Measurements from ENCODE around the gene AIF1.

Gene AIF1

DNA sequence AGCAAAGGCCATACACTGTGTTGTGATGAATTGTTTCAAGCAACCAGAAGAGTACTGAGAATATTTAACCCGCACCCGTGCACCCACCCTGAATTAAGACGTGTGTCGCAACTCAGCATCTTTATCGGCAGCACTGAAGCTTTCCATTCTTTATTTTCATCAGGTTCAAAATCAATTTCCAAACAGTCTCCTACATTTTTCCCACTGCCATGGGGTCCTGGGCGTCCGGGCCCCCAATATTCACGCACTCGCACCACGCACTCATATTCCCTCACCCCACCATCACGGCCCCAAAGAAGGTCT lies 34.6 kb upstream of the AIF1 start:
- TF ChIP-seq, protein P1, sequence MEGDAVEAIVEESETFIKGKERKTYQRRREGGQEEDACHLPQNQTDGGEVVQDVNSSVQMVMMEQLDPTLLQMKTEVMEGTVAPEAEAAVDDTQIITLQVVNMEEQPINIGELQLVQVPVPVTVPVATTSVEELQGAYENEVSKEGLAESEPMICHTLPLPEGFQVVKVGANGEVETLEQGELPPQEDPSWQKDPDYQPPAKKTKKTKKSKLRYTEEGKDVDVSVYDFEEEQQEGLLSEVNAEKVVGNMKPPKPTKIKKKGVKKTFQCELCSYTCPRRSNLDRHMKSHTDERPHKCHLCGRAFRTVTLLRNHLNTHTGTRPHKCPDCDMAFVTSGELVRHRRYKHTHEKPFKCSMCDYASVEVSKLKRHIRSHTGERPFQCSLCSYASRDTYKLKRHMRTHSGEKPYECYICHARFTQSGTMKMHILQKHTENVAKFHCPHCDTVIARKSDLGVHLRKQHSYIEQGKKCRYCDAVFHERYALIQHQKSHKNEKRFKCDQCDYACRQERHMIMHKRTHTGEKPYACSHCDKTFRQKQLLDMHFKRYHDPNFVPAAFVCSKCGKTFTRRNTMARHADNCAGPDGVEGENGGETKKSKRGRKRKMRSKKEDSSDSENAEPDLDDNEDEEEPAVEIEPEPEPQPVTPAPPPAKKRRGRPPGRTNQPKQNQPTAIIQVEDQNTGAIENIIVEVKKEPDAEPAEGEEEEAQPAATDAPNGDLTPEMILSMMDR (IDR thresholded peaks at IDR 0.05; ENCODE audit: low read depth, low read length): no peak

DNA sequence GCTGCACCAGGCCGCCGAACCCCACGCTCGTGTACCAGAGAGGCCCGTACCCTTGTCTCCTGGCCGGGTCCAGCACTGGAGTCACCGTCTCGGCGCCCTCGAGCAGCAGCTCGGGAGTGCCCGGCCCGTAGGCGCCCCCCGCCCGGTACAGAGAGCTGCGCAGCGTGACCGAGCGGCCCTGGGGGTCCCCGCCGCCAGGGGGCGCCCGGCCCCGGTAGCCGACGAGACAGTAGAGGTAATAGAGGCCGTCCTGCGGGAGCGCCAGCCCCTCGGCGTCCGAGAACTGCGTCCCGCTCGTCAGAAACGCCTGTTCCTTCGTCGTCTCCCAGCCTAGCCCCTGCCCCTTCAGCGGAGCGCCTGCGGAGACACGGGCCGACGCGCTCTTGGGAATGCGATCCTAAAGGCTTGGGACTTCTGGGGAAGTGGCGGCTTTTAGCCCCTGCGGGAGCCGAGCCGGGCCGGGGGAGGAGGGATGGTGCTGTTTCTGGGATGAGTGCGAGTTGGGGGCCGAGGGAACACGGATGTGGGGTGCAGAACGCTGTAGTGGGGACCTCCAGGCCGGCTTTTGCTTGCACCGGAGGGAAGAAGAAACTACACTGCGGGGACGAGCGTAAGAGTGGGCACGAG lies 34.1 kb upstream of the AIF1 start:
- TF ChIP-seq, protein P1 (IDR thresholded peaks at IDR 0.05; ENCODE audit: low read depth, low read length): peak; percentile 98
- no peaks in the 10 kb centered on the region for H3K27me3 ChIP-seq (ENCODE audit: insufficient read depth, low read depth, severe bottlenecking)
- peak; percentile 96 for DNase-seq
- H3K27ac ChIP-seq: peak overlapping the region; percentile 44
- no peaks in the 10 kb centered on the region for H3K36me3 ChIP-seq
- H3K9me3 ChIP-seq (ENCODE audit: severe bottlenecking): no peaks in the 10 kb centered on the region
- H3K4me3 ChIP-seq (ENCODE audit: low read depth, low read length): peak overlapping the region; percentile 76

More for the DNA sequence above, 34.6 kb upstream of the AIF1 start:
- H3K27me3 ChIP-seq (ENCODE audit: insufficient read depth, low read depth, severe bottlenecking): no peaks in the 10 kb centered on the region
- no peaks in the 10 kb centered on the region for H3K9me3 ChIP-seq (ENCODE audit: severe bottlenecking)
- H3K27ac ChIP-seq: no peak overlapping the region
- no peaks in the 10 kb centered on the region for H3K36me3 ChIP-seq
- DNase-seq: no peak
- H3K4me3 ChIP-seq (ENCODE audit: low read depth, low read length): peak overlapping the region; percentile 76

DNA sequence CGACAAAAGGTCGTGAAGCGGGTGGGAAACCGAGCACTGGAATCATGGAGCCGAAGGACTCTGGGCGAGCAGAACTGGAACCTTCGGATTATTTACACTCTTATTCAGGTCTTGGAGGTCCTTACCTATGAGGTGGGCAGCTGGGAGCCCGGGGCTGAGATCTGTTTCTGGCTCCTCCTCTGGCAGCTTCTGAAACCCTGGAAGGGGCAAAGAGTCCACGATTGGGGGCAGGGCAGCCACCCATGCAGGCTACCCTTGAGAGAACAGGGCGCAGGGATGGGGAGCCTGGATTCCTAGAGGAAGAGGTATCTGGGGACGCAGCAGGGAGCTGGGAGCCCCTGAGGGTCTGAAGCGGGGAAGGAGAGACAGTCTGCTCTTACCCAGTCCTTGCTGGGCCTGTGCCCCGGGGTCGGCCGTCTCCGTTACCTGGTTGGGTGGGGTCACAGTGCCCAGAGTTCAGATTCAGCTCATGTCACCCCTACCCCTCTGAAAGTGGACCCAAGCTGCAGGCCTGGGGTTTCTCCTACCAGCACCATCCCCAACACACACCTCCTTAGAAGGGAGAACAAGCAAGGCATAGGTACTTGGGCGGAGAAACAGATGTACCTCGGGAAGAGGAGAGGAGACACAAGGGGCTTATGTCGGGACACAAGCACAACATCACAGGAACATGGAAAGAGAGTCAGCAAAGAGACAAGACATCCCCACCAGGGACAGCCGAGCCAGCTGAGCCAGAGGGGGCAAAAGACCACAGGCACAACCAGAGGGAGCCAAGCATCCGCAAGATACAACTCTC lies 33.4 kb upstream of the AIF1 start:
- no peaks in the 10 kb centered on the region for H3K27me3 ChIP-seq (ENCODE audit: insufficient read depth, low read depth, severe bottlenecking)
- no peak for DNase-seq
- no peak overlapping the region; the same call in 1 of the 2 replicates for H3K27ac ChIP-seq
- TF ChIP-seq, protein P1 (IDR thresholded peaks at IDR 0.05; ENCODE audit: low read depth, low read length): no peak
- no peaks in the 10 kb centered on the region for H3K9me3 ChIP-seq (ENCODE audit: severe bottlenecking)
- H3K4me3 ChIP-seq (ENCODE audit: low read depth, low read length): peak overlapping the region; percentile 76
- H3K36me3 ChIP-seq: no peaks in the 10 kb centered on the region

DNA sequence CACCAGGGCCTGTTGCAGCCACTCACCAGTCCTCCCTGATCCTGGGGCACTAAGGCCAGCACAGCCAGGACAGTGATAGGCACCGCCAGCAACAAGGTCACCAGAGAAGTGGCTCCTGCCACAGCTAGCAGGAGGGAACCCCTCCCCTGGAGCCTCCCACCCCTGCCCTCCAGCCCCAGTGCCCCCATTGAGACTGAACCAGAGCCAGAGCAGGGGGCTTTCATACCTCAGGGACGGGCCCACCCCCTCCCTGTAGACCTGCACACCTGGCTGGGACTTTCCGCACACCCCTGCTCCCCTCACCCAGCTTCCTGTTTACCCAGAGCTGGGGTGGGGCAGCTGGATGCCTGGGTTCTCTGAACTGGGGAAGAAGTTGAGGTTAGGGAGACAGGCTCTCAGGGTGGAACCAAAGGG lies 32.8 kb upstream of the AIF1 start, which contains the start of gene LTB:
LTB (minus strand) TSS at position 195 of the 414 bp plus-strand sequence; CDS start at position 188, 7 bp downstream.
- Histone ChIP-seq H3K27me3 (ENCODE audit: insufficient read depth, low read depth, severe bottlenecking) (no peaks in the 10 kb centered on the region), H3K9me3 (ENCODE audit: severe bottlenecking) (no peaks in the 10 kb centered on the region), H3K4me3 (ENCODE audit: low read depth, low read length) (peak within 1 kb of the TSS; percentile 76), H3K36me3 (no peaks in the 10 kb centered on the region), H3K27ac (no peak within 1 kb of the TSS; the same call in 1 of the 2 replicates)
- TF ChIP-seq, protein P1 (IDR thresholded peaks at IDR 0.05; ENCODE audit: low read depth, low read length): no peak
- no peak for DNase-seq

DNA sequence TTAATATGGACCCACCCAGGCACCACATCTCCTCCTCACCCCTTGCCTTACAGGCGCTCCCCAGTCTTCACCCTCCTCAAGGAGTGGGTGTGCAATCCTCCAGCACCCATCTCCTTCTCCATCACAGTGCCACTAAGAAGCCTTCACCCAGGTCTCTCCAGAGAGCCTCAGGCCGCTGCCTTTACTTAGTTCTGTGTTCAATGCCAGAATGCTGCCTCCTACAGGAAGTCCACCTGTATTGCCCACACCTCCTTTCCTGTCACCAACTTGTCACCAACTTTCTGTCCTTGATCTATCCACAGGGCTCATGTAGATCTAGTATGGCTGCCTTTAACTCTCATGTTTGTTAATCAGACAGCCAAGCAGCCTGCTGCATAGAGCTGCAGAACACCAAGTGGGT lies 29.5 kb upstream of the AIF1 start:
- Histone ChIP-seq H3K36me3 (no peaks in the 10 kb centered on the region), H3K27me3 (ENCODE audit: insufficient read depth, low read depth, severe bottlenecking) (no peaks in the 10 kb centered on the region), H3K9me3 (ENCODE audit: severe bottlenecking) (no peaks in the 10 kb centered on the region), H3K4me3 (ENCODE audit: low read depth, low read length) (no peak overlapping the region), H3K27ac (no peak overlapping the region)
- DNase-seq: peak; percentile 52
- TF ChIP-seq, protein P1 (IDR thresholded peaks at IDR 0.05; ENCODE audit: low read depth, low read length): peak; percentile 88
